LNCAP (cell line): ENCODE results near the gene KLHL33.

Source experiments
- TF ChIP-seq, protein P1 (sequence below): fragments of 450-650 bp; IDR thresholded peaks from 2 replicates; pipeline ENCODE4 v1.5.1; 2017; ENCODE audit warnings: mild to moderate bottlenecking

KLHL33 gene

GRCh38 chr14:20469890-20470602, 34.1 kb upstream of the KLHL33 start:
- TF ChIP-seq, protein P1, sequence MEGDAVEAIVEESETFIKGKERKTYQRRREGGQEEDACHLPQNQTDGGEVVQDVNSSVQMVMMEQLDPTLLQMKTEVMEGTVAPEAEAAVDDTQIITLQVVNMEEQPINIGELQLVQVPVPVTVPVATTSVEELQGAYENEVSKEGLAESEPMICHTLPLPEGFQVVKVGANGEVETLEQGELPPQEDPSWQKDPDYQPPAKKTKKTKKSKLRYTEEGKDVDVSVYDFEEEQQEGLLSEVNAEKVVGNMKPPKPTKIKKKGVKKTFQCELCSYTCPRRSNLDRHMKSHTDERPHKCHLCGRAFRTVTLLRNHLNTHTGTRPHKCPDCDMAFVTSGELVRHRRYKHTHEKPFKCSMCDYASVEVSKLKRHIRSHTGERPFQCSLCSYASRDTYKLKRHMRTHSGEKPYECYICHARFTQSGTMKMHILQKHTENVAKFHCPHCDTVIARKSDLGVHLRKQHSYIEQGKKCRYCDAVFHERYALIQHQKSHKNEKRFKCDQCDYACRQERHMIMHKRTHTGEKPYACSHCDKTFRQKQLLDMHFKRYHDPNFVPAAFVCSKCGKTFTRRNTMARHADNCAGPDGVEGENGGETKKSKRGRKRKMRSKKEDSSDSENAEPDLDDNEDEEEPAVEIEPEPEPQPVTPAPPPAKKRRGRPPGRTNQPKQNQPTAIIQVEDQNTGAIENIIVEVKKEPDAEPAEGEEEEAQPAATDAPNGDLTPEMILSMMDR: no peak

DNA sequence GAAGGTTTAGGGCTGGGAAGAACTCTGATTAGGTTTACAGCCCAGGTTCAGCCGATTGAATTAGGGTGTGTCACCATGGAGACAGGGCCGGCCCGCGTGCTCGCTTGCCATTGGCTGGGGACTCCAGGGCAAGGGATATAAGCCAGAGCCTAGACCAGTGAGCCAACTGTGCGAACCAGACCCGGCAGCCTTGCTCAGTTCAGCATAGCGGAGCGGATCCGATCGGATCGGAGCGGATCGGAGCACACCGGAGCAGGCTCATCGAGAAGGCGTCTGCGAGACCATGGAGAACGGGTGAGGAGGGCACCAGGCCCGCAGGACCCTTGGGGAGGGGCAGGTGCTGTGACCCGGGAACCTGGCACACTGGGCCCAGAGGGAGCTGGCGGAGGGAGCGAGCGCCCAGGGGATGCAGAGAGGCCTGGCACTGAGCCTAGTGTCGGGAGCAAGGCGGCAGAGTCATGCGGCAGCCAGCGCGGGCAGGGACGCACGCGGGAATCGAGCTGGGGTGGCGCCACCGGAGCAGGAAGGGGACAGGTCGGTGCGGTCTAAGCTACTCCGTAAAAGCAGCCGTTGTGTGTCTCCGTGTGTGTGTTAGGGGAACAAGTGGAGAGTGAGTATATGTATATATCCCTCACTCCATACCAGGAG, 33.4 kb upstream of the KLHL33 start, which contains the start of gene PNP:
Gene PNP, plus strand, starts transcription at position 165 of the 648 bp plus-strand sequence. Its CDS starts 119 bp downstream, at position 284.
- TF ChIP-seq, protein P1: no peak

- TF ChIP-seq, protein P1: no peak
Observed at GRCh38 chr14:20468764-20469241, 32.8 kb upstream of the KLHL33 start.

DNA sequence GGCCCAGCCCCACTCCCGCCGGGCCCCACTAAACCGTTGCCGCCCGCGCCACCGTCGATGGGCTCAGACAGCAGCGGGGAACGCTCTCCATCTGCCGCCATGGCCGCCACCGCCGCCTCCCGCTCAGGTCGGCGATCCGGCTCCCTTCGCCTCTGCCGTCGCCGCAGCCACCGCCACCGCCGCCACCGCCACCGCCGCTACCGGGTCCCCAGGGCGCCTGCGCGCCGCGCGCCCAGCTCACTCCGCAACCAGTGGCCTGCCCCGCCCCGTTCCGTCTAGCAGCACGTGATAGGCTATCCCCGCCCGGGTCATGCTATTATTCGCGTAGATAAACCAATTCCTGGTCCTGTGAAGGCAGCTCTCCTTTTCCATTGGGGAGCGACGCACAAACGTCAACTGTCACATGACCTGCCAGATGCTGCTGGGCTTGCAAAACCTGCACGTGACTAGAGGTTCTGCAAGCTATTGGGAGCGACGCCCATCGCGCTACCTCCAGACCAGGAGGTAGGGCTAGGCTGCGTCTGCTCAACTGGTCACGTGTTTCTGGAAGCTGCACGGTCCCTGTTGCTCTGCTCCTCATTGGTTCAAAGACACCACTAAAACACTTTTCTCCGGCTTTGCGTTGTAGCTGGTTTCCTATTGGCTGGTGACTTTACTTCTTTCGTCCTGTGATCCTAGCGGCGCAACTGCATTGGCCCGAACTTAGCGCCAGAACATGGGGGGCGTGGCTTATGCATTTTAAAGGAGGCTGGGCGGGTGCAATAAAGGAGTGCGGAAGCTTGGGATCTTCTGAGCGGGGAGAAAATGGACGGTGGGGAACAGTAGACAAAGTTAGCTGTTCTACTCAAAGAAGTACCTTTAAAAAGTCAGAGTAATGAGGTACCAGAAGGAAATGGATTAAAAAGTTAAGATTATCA, 25.5 kb upstream of the KLHL33 start, which contains the start of gene PIP4P1:
Gene PIP4P1, minus strand, starts transcription at position 210 of the 917 bp plus-strand sequence. Its CDS starts 109 bp downstream, at position 101.
- TF ChIP-seq, protein P1: no peak

- TF ChIP-seq, protein P1: no peak
Observed at GRCh38 chr14:20460458-20461224, 24.7 kb upstream of the KLHL33 start.

DNA sequence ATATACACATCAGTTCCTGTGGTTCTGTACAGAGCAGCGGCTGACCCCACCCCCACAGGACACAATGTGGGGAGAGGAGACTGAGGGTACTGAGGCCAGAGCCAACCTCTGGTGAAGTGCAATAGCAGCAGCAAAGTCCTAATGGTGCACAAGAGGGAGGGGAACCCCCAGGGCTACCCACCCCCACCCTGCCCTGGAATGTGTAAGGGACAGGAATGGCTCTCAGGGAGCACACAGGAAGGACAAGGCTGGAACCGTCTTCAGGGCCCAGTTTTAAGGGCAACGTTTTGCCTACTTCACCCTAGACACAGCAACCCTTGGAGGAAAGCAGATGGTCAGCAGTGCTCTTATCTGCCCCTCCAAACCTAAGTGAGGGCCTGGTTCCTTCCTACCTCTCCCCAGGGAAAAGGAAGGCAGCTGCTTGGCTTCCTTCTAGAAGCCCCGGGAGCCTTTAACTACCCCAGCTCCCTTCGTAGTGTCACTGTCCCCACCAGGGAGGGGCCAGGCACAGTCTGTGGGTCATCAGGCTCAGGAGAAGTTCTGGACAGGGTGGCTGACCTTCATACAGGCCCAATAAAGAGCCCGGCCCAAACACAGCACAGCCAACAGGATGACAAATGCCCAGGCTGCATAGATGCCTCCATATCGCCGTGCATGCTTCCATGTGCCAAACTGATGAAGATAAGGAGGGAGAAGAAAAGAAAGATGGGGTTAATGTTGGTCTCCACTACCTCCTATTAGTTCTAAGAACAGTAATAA, 22.2 kb upstream of the KLHL33 start:
- TF ChIP-seq, protein P1: no peak
